Esophagus muscularis mucosa (tissue), 4 donors: ENCODE results near the gene ZEB2. TPM values are rescaled to one million over a fixed set of nuclear protein-coding genes. Genes with fewer than 3 reads are reported as not detected.
A peak's percentile ranks its signal among the peaks of the same experiment; 100 is the strongest.

ENCODE experiments used
- DNase-seq: peaks from one replicate; pipeline ENCODE4 v3.0.0-alpha.2; 2017; ENCODE audit errors: extremely low spot score
- H3K27ac ChIP-seq, 4 donors: fragments of 200-600 bp; sonication (generic); replicated peaks in 1 of 4; 1 replicate in 3 of 4; 2 replicates in 1 of 4; pipeline ENCODE4 v1.5.1; 2016 to 2019; ENCODE audit warnings: mild to moderate bottlenecking in 1 of 4
- H3K27me3 ChIP-seq, 4 donors: fragments of 200-600 bp; sonication (generic); one replicate each; pipeline versions ENCODE4 v1.5.1 to v1.6.0; 2016 to 2019
- H3K36me3 ChIP-seq, 4 donors: fragments of 200-600 bp; sonication (generic); one replicate each; pipeline ENCODE4 v1.5.1; 2016 to 2019
- H3K4me1 ChIP-seq, 4 donors: fragments of 200-600 bp; sonication (generic); one replicate each; pipeline ENCODE4 v1.5.1; 2016 to 2019
- H3K4me3 ChIP-seq, 4 donors: fragments of 200-600 bp; sonication (generic); 1 replicate in 2 of 4; 2 replicates in 2 of 4; pipeline ENCODE4 v1.5.1; 2016 to 2019; ENCODE audit warnings: mild to moderate bottlenecking in 4 of 4, moderate library complexity in 1 of 4
- H3K9me3 ChIP-seq, 4 donors: fragments of 200-600 bp; sonication (generic); 1 replicate in 3 of 4; 2 replicates in 1 of 4; pipeline ENCODE4 v1.5.1; 2016 to 2019
- EP300 ChIP-seq: sonication (generic); formaldehyde crosslinking; IDR thresholded peaks from one replicate; pipeline ENCODE4 v1.6.1; 2017; ENCODE audit warnings: antibody characterized with exemption
- POLR2A ChIP-seq: fragments of 450-650 bp; IDR thresholded peaks from one replicate; pipeline ENCODE4 v1.6.1; 2017; ENCODE audit warnings: antibody characterized with exemption, moderate library complexity, mild to moderate bottlenecking, low read depth
- POLR2AphosphoS5 ChIP-seq, 2 donors: sonication (generic); formaldehyde crosslinking; IDR thresholded peaks; one replicate each; pipeline ENCODE4 v1.6.1; 2017; ENCODE audit warnings: antibody characterized with exemption in 2 of 2
- WGBS: methylation state at CpG from one replicate; pipeline ENCODE4 v1.1.5; 2018; 5-methylcytosine and 5-hydroxymethylcytosine counted together
- intact Hi-C: fragments of 100-400 bp; cut with DNase I; formaldehyde crosslinking; loops from one replicate; pipeline ENCODE4 v1.15.1; 2023
- total RNA-seq, 4 donors: library from RNA; depleted of rRNA; stranded (reverse); fragments of >200 nt; gene quantifications; one replicate each; pipeline versions ENCODE4 v1.1.0 to v1.2.1, GENCODE V29; 2016
- TF ChIP-seq, protein P1 (sequence below), 3 experiments: fragments of 200-600 bp in 2 of 3; fragments of 450-650 bp in 1 of 3; sonication (generic) in 2 of 3; IDR thresholded peaks; one replicate each; pipeline ENCODE4 v1.5.1; 2017 to 2019; ENCODE audit warnings: antibody characterized with exemption in 3 of 3, mild to moderate bottlenecking in 2 of 3, moderate library complexity in 1 of 3

The ZEB2 gene
- total RNA-seq, 4 donors from 2014 or later: 41.2 to 68.3 (median 55.7) TPM

DNA sequence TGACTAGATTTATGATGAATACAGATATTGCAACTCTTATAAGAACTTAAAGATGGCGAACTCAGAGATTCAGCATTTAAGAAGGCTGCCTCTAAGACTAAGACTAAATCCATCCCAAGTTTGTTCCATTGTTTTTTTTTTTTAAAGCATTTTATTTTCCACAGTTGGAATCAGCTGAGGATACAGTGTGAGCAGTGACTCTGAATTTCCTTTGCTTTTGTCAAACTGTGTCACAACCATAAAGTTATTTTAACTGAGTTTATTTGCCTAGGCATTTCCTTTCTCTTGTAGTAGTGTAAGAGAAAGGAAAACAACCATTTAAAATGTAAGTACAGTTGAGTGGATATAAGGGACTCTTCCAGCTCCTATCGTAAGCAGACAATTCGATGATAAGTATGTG lies 63.9 kb downstream of the ZEB2 start:
- 92% methylated on average over 3 of the region's 3 CpGs for WGBS

DNA sequence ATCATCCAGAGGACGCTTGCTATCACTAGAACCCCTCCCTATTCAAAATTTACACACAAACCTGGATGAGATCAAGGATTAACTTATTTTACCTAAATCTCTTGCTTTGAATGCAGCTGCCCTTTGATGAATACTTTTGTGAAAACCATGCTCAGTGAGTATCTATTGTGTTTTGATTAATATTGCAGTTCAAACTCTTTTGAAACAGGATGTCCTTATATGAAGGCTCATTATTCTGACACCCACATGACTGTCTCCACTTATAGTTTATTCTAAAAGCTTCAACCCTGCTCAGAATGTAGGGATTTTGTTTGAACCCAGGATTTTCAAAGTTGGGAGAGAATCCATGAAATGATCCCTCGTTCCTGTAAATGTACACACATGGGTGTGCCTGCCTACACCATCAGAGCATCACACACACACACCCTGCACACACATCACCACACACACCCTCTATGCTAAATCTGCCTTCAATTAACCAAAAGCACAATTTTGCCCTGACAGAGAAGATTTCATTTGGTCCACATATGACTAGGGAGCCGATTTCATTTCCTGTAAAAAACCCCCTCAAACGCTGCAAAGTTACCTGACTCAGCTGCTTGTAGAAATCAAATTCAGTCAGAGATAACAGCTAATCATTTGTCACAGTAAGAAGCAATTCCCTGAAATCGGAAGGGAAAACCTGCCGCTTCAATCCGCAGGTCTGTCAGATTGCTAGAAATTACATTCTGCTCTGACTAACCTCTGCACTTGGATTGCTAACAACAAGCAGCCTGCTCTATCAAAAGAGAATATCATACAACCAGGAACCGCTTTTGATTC lies 65.2 kb downstream of the ZEB2 start:
- intact Hi-C loops: loop anchor here (10.0 kb wide), 1 partner anchor 60 kb away; no protein-coding TSS in a partner anchor
- 59% methylated on average over 8 of the region's 8 CpGs for WGBS
- no peak for DNase-seq
- Histone ChIP-seq H3K9me3 (no peaks in the 10 kb centered on the region), H3K36me3 (no peaks in the 10 kb centered on the region), H3K4me1 (peaks cover 17 to 45% (median 32%) of the 10 kb centered on the region in 4 donors), H3K4me3 (no peak overlapping the region), H3K27me3 (peaks cover 0 to 5% (median 0%) of the 10 kb centered on the region in 4 donors), H3K27ac (peak overlapping the region in 1 of 4 donors; percentile 12)
- TF ChIP-seq, protein P1, sequence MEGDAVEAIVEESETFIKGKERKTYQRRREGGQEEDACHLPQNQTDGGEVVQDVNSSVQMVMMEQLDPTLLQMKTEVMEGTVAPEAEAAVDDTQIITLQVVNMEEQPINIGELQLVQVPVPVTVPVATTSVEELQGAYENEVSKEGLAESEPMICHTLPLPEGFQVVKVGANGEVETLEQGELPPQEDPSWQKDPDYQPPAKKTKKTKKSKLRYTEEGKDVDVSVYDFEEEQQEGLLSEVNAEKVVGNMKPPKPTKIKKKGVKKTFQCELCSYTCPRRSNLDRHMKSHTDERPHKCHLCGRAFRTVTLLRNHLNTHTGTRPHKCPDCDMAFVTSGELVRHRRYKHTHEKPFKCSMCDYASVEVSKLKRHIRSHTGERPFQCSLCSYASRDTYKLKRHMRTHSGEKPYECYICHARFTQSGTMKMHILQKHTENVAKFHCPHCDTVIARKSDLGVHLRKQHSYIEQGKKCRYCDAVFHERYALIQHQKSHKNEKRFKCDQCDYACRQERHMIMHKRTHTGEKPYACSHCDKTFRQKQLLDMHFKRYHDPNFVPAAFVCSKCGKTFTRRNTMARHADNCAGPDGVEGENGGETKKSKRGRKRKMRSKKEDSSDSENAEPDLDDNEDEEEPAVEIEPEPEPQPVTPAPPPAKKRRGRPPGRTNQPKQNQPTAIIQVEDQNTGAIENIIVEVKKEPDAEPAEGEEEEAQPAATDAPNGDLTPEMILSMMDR (IDR thresholded peaks at IDR 0.05): no peak
- TF ChIP-seq EP300 (no peak), POLR2A (no peak), POLR2AphosphoS5 (IDR thresholded peaks at IDR 0.05) (no peak)

More for the DNA sequence above, 63.9 kb downstream of the ZEB2 start:
- Histone ChIP-seq H3K27ac (no peak overlapping the region), H3K4me3 (no peak overlapping the region), H3K4me1 (peaks cover 20 to 49% (median 36%) of the 10 kb centered on the region in 4 donors), H3K9me3 (no peaks in the 10 kb centered on the region), H3K27me3 (peaks cover 0 to 5% (median 0%) of the 10 kb centered on the region in 4 donors), H3K36me3 (no peaks in the 10 kb centered on the region)
- intact Hi-C loops: loop anchor here (10.0 kb wide), 1 partner anchor 59 kb away; no protein-coding TSS in a partner anchor
- no peak for TF ChIP-seq EP300
- TF ChIP-seq POLR2A: no peak
- TF ChIP-seq, protein P1 (IDR thresholded peaks at IDR 0.05): no peak
- no peak for TF ChIP-seq POLR2AphosphoS5 (IDR thresholded peaks at IDR 0.05)
- no peak for DNase-seq

DNA sequence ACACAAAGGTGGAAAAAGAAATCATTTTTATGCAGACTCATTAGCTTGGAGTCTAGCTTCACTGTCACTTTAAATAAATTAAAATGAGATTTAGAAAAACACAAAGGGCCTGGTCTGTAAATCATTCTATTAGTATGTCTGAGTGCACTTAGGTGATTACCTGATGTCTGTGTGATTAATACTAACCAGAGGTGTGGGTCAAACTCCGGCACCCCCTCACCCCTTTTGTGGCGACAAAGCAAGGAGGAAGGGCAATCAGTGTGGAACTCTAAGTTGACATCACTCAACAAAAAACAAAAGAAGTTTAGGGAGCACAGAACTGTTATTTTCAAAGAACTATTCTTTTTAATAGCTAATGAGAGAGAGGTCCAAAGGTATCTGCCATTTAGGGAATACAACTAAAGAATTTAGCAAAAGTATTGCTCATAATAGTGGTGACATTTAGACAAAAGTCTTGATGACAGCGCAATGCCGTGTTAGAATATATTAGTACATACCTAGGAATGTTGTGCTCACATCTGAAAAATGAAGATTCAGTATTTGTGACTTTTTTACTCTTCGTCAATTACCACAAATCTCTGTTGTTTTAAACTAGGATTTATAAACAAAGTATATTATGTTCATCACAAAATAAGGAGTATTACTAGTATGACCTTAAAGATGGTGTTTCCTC lies 66.3 kb downstream of the ZEB2 start:
- no peaks in the 10 kb centered on the region for H3K9me3 ChIP-seq
- WGBS: 87% methylated on average over 5 of the region's 5 CpGs
- peaks cover 17 to 47% (median 26%) of the 10 kb centered on the region in 4 donors for H3K4me1 ChIP-seq
- H3K27ac ChIP-seq: peak overlapping the region in 2 of 4 donors; percentile 33 to 56
- intact Hi-C loops: loop anchor here (10.0 kb wide), 1 partner anchor 61 kb away; no protein-coding TSS in a partner anchor
- DNase-seq: no peak
- no peak for TF ChIP-seq POLR2A
- TF ChIP-seq POLR2AphosphoS5 (IDR thresholded peaks at IDR 0.05): no peak
- TF ChIP-seq, protein P1 (IDR thresholded peaks at IDR 0.05): no peak
- peaks cover 0 to 5% (median 0%) of the 10 kb centered on the region in 4 donors for H3K27me3 ChIP-seq
- no peak overlapping the region for H3K4me3 ChIP-seq
- no peaks in the 10 kb centered on the region for H3K36me3 ChIP-seq

DNA sequence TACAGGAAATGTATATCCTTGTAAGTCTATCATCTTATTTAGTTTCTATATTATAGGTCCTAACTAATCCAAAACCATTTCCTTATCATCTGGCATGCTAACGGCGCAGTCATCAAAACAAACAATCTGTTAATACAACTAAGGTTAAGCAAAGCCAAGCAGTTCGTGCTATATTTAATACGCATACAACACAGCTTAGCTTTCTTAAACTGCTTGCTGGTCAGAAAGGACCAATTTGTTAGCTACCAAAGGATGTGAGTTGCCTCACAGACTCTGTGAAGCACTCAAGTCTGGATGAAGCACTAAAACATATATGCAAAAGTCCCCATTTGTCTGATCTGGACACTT lies 67.0 kb downstream of the ZEB2 start:
- Histone ChIP-seq H3K36me3 (no peaks in the 10 kb centered on the region), H3K27ac (peak overlapping the region in 3 of 4 donors; percentile 3 to 56 (median 33)), H3K9me3 (no peaks in the 10 kb centered on the region), H3K4me3 (peak overlapping the region; percentile 5 to 31 (median 20)), H3K4me1 (peaks cover 17 to 51% (median 28%) of the 10 kb centered on the region in 4 donors), H3K27me3 (peaks cover 0 to 5% (median 0%) of the 10 kb centered on the region in 4 donors)
- TF ChIP-seq POLR2AphosphoS5 (IDR thresholded peaks at IDR 0.05) (no peak), POLR2A (no peak), EP300 (no peak)
- TF ChIP-seq, protein P1 (IDR thresholded peaks at IDR 0.05): no peak
- WGBS: 69% methylated on average over 4 of the region's 4 CpGs
- intact Hi-C loops: loop anchor here (10.0 kb wide), 1 partner anchor 62 kb away; no protein-coding TSS in a partner anchor
- no peak for DNase-seq
